DND-41 (cell line): ENCODE measurements around the gene RNF41.

Experiments used
- ATAC-seq: fragments of 200-7000 bp; cut with Tn5 transposase; 3 replicates; pipeline ENCODE4 v1.9.1; 2021; ENCODE audit warnings: low read depth; ENCODE audit not compliant: insufficient read depth
- DNase-seq: peaks from one replicate; pipeline ENCODE4 v3.0.0-alpha.2; 2020
- H2AFZ ChIP-seq: 2 replicates; pipeline ENCODE4 v1.6.0; 2012; ENCODE audit warnings: low read depth, low read length
- H3K27ac ChIP-seq: 2 replicates; pipeline ENCODE4 v1.5.1; 2012; ENCODE audit warnings: low read length, inconsistent platforms
- H3K27me3 ChIP-seq: fragments of 200-600 bp; sonication (generic); 2 replicates; pipeline ENCODE4 v1.6.0; 2012; ENCODE audit warnings: low read length, mild to moderate bottlenecking, inconsistent platforms; ENCODE audit not compliant: insufficient read depth, poor library complexity
- H3K36me3 ChIP-seq: 2 replicates; pipeline ENCODE4 v1.5.1; 2012; ENCODE audit warnings: low read length, inconsistent platforms; ENCODE audit not compliant: insufficient read depth
- H3K4me1 ChIP-seq: 2 replicates; pipeline ENCODE4 v1.5.1; 2012; ENCODE audit warnings: mild to moderate bottlenecking, low read length; ENCODE audit not compliant: insufficient read depth
- H3K4me2 ChIP-seq: 2 replicates; pipeline ENCODE4 v1.6.0; 2012; ENCODE audit warnings: mild to moderate bottlenecking, moderate library complexity, low read length, inconsistent platforms; ENCODE audit not compliant: insufficient read depth
- H3K4me3 ChIP-seq, 2 experiments: fragments of 200-600 bp in 1 of 2; shearing (Covaris generic) in 1 of 2; 2 replicates each; pipeline ENCODE4 v1.5.1; 2012 to 2016; ENCODE audit warnings: inconsistent platforms in 2 of 2, low read length in 2 of 2, mild to moderate bottlenecking in 2 of 2, low read depth in 1 of 2, moderate library complexity in 1 of 2
- H3K79me2 ChIP-seq: 2 replicates; pipeline ENCODE4 v1.6.0; 2012; ENCODE audit warnings: low read length, inconsistent platforms; ENCODE audit not compliant: insufficient read depth
- H3K9ac ChIP-seq: 2 replicates; pipeline ENCODE4 v1.6.0; 2012; ENCODE audit warnings: low read depth, mild to moderate bottlenecking, inconsistent platforms, low read length, moderate library complexity
- H3K9me3 ChIP-seq: 2 replicates; pipeline ENCODE4 v1.5.1; 2012; ENCODE audit warnings: low read length, moderate library complexity, mild to moderate bottlenecking, inconsistent platforms; ENCODE audit not compliant: insufficient read depth, severe bottlenecking
- H4K20me1 ChIP-seq: 2 replicates; pipeline ENCODE4 v1.6.0; 2012; ENCODE audit warnings: low read length; ENCODE audit not compliant: insufficient read depth
- CTCF ChIP-seq: IDR thresholded peaks from 2 replicates; pipeline ENCODE4 v1.5.1; 2012; ENCODE audit warnings: borderline replicate concordance, low read length, moderate library complexity, mild to moderate bottlenecking; ENCODE audit not compliant: poor library complexity, severe bottlenecking; ENCODE audit errors: extremely low read depth
- EZH2 ChIP-seq: IDR thresholded peaks from 3 replicates; pipeline ENCODE4 v1.6.1; 2012; ENCODE audit warnings: borderline replicate concordance, low read depth, mild to moderate bottlenecking, moderate library complexity, low read length, inconsistent platforms; ENCODE audit not compliant: severe bottlenecking

Gene RNF41

GRCh38 chr12:56155256-56155845 lies 66.4 kb downstream of the RNF41 start:
- peaks cover 67% of the 10 kb centered on the region for H3K79me2 ChIP-seq
- no peak overlapping the region for H3K4me2 ChIP-seq
- no peak overlapping the region for H3K4me3 ChIP-seq
- TF ChIP-seq CTCF (no peak), EZH2 (no peak)
- no peaks in the 10 kb centered on the region for H4K20me1 ChIP-seq
- no peak overlapping the region for H2AFZ ChIP-seq
- no peak for ATAC-seq
- no peak overlapping the region; the same call in 1 of the 2 replicates for H3K9ac ChIP-seq
- peaks cover 31% of the 10 kb centered on the region for H3K36me3 ChIP-seq
- no peaks in the 10 kb centered on the region for H3K9me3 ChIP-seq
- H3K4me1 ChIP-seq, result peaks cover 69% of the 10 kb centered on the region
- no peaks in the 10 kb centered on the region for H3K27me3 ChIP-seq
- no peak for DNase-seq
- H3K27ac ChIP-seq, result no peak overlapping the region

- Histone ChIP-seq H3K27me3 (no peaks in the 10 kb centered on the region), H3K79me2 (peaks cover 62% of the 10 kb centered on the region), H2AFZ (no peak overlapping the region), H3K36me3 (peaks cover 25% of the 10 kb centered on the region), H3K27ac (no peak overlapping the region), H3K4me2 (peak overlapping the region; percentile 99; the same call in 1 of the 2 replicates), H4K20me1 (no peaks in the 10 kb centered on the region), H3K4me1 (peaks cover 63% of the 10 kb centered on the region), H3K9me3 (no peaks in the 10 kb centered on the region), H3K4me3 (no peak overlapping the region), H3K9ac (peak overlapping the region; percentile 89; the same call in 1 of the 2 replicates)
- ATAC-seq (no peak), DNase-seq (no peak)
- TF ChIP-seq CTCF, result no peak
- no peak for TF ChIP-seq EZH2
Measured at GRCh38 chr12:56154818-56155217, 66.9 kb downstream of the RNF41 start.

GRCh38 chr12:56154246-56154771 lies 67.4 kb downstream of the RNF41 start:
- Histone ChIP-seq H3K9ac (peak overlapping the region; percentile 89), H3K27ac (peak overlapping the region; percentile 93), H3K27me3 (no peaks in the 10 kb centered on the region), H3K79me2 (peaks cover 57% of the 10 kb centered on the region), H3K4me3 (no peak overlapping the region), H3K9me3 (no peaks in the 10 kb centered on the region), H4K20me1 (no peaks in the 10 kb centered on the region), H3K4me1 (peaks cover 58% of the 10 kb centered on the region), H3K36me3 (peaks cover 20% of the 10 kb centered on the region), H3K4me2 (peak overlapping the region; percentile 99), H2AFZ (no peak overlapping the region)
- TF ChIP-seq CTCF, result no peak
- no peak for TF ChIP-seq EZH2
- ATAC-seq (no peak), DNase-seq (no peak)
